Esophagus squamous epithelium (tissue), 4 donors: ENCODE measurements around the gene ZNF831.

Source experiments
- POLR2A ChIP-seq, 4 donors: fragments of 450-650 bp; IDR thresholded peaks; one replicate each; pipeline ENCODE4 v1.6.1; 2017; ENCODE audit warnings: antibody characterized with exemption in 4 of 4, mild to moderate bottlenecking in 4 of 4, moderate library complexity in 3 of 4
- TF ChIP-seq, protein P1 (sequence below), 6 experiments: fragments of 450-650 bp in 4 of 6; fragments of 200-600 bp in 2 of 6; sonication (generic) in 2 of 6; IDR thresholded peaks; one replicate each; pipeline ENCODE4 v1.5.1; 2016 to 2019; ENCODE audit warnings: antibody characterized with exemption in 6 of 6, mild to moderate bottlenecking in 4 of 6, moderate library complexity in 4 of 6

- TF ChIP-seq, protein P1, sequence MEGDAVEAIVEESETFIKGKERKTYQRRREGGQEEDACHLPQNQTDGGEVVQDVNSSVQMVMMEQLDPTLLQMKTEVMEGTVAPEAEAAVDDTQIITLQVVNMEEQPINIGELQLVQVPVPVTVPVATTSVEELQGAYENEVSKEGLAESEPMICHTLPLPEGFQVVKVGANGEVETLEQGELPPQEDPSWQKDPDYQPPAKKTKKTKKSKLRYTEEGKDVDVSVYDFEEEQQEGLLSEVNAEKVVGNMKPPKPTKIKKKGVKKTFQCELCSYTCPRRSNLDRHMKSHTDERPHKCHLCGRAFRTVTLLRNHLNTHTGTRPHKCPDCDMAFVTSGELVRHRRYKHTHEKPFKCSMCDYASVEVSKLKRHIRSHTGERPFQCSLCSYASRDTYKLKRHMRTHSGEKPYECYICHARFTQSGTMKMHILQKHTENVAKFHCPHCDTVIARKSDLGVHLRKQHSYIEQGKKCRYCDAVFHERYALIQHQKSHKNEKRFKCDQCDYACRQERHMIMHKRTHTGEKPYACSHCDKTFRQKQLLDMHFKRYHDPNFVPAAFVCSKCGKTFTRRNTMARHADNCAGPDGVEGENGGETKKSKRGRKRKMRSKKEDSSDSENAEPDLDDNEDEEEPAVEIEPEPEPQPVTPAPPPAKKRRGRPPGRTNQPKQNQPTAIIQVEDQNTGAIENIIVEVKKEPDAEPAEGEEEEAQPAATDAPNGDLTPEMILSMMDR (IDR thresholded peaks at IDR 0.05) = no peak
- no peak for TF ChIP-seq POLR2A (IDR thresholded peaks at IDR 0.05)
Measured at GRCh38 chr20:59177266-59178250, 13.9 kb downstream of the ZNF831 start.
